ENCODE measurements around the gene PHLPP1.

GRCh38 chr18:62977512-62977911 lies 262.2 kb downstream of the PHLPP1 start:
- no peak for TF ChIP-seq CTCF (IDR thresholded peaks at IDR 0.05)
- TF ChIP-seq POLR2A (IDR thresholded peaks at IDR 0.05) = no peak
